GM10847 (cell line): Measurements from ENCODE around the gene ASPHD2.

Source experiments
- POLR2A ChIP-seq: IDR thresholded peaks from 2 replicates; pipeline ENCODE4 v1.6.1; 2011; ENCODE audit not compliant: insufficient read length; ENCODE audit errors: extremely low read depth

The ASPHD2 gene

DNA sequence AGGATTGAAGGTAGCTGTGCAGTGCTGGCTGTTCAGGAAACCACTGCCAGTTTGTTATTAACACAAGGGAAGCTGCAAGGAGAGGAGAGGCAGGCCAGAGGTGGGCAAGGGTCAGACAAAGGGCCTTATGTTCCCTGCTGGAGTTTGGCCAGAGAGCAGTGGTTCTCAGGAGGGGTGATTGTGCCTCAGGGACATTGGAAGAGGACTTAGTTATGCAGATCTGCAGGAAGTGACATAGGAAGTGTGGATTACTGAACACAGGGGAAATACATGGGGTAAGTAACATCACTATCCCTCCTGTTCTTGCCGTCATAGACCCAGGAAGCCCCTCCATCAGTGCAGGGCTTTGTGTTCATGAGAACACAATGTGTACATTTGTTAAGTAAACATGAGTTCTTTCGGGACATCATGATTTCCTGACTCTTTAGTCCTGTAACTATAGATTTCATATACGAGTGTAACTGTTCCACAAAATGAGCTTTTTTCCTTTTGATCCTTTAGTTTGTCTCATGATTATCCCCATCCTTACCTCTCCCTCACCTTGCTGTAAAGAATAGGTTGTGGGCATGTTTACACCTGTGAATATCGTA lies 60.5 kb downstream of the ASPHD2 start:
- no peak for TF ChIP-seq POLR2A

DNA sequence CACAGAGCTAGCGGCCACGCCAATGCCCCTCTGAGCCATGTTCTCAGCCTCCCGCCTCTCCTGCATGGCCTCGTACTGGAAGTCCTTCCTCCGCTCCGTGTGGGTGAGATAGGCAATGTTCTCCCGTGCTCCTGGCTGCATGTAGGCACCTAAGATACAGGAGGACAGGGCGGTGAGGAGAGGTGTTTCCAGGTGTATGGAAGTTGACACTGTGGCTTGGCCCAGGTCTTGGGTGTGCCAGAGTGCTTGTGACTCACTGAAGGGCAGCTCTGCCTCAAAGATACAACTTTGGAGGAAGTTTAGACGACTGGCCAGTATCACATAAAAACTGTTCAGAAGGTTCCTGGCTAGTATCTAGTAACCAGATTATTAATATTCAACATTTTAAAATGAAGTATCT lies 63.2 kb downstream of the ASPHD2 start:
- no peak for TF ChIP-seq POLR2A

DNA sequence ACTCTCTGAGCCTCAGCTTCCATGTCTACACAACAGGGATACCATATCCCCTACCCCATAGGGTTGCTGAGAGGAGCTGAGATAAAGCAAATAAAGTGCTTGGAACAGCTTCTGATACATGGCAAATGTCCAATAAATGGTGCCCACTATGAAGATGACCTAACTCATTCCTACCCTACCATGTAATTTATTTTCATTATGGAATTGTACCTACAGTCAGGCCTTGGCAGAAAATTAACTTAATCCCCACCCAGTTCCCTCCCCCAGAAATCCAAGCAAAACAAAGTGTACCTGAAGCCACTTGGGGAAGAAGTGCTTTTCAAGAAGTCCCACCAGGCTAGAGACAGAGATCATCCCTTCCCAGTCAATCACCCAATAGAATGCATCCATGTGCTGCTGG lies 65.4 kb downstream of the ASPHD2 start:
- no peak for TF ChIP-seq POLR2A
